HEK293 (cell line): ENCODE results near the gene IFNL3.
"Not testable (repeated sequence)": the region's sequence is repeated elsewhere in the genome, so short reads cannot be mapped to it uniquely, and the experiment has no call there.

Experiments used
- CTCF ChIA-PET: fragments of 350-600 bp; formaldehyde crosslinking; extraction: SDS; loops from one replicate; lab custom pipeline; 2021; ENCODE audit warnings: antibody characterized with exemption; lab: Yijun Ruan, JAX
- POLR2A ChIA-PET: fragments of 300-600 bp; formaldehyde crosslinking; extraction: SDS; loops from one replicate; lab custom pipeline; 2020; ENCODE audit warnings: antibody characterized with exemption, inconsistent platforms; lab: Yijun Ruan, JAX
- H3K27ac ChIP-seq: fragments of 200-500 bp; sonication (Bioruptor generic); 2 replicates; pipeline ENCODE4 v1.5.1; 2014; ENCODE audit warnings: low read depth, low read length, control low read depth, inconsistent platforms; ENCODE audit errors: extremely low read depth
- H3K36me3 ChIP-seq, 2 experiments: fragments of 200-500 bp in 1 of 2; sonication (Bioruptor generic) in 1 of 2; 1 replicate in 1 of 2; 2 replicates in 1 of 2; pipeline ENCODE4 v1.5.1; 2014 to 2017; ENCODE audit warnings: inconsistent platforms in 2 of 2, low read length in 2 of 2; ENCODE audit not compliant: control insufficient read depth in 2 of 2, insufficient read depth in 1 of 2
- H3K4me1 ChIP-seq: fragments of 200-500 bp; sonication (Bioruptor generic); 2 replicates; pipeline ENCODE4 v1.5.1; 2014; ENCODE audit warnings: mild to moderate bottlenecking, low read length, inconsistent platforms; ENCODE audit not compliant: control insufficient read depth, insufficient read depth
- H3K4me3 ChIP-seq: 2 replicates; pipeline ENCODE4 v1.5.1; 2011; ENCODE audit warnings: low read depth, mild to moderate bottlenecking, control low read depth, low read length, moderate library complexity
- H3K9me3 ChIP-seq: fragments of 200-500 bp; sonication (Bioruptor generic); 2 replicates; pipeline ENCODE4 v1.5.1; 2014; ENCODE audit warnings: low read depth, low read length, inconsistent platforms; ENCODE audit not compliant: control insufficient read depth, insufficient read depth
- REPIN1 ChIP-seq: fragments of 450-650 bp; formaldehyde crosslinking; IDR thresholded peaks from 2 replicates; pipeline ENCODE4 v1.5.1; 2017; ENCODE audit warnings: missing biosample characterization, missing genetic modification characterization, low read depth
- SP7 ChIP-seq: fragments of 450-650 bp; formaldehyde crosslinking; IDR thresholded peaks from 2 replicates; pipeline ENCODE4 v1.5.1; 2016; ENCODE audit warnings: missing biosample characterization, missing genetic modification characterization
- WT1 ChIP-seq: fragments of 450-650 bp; formaldehyde crosslinking; IDR thresholded peaks from 2 replicates; pipeline ENCODE4 v1.5.1; 2016; ENCODE audit warnings: missing biosample characterization, missing genetic modification characterization
- ZEB2 ChIP-seq: fragments of 450-650 bp; formaldehyde crosslinking; IDR thresholded peaks from 2 replicates; pipeline ENCODE4 v1.5.1; 2016; ENCODE audit warnings: missing biosample characterization, missing genetic modification characterization
- ZFP41 ChIP-seq: fragments of 450-650 bp; formaldehyde crosslinking; IDR thresholded peaks from 2 replicates; pipeline ENCODE4 v1.5.1; 2016; ENCODE audit warnings: missing biosample characterization, missing genetic modification characterization, borderline replicate concordance
- ZIC2 ChIP-seq: fragments of 450-650 bp; formaldehyde crosslinking; IDR thresholded peaks from 2 replicates; pipeline ENCODE4 v1.5.1; 2016; ENCODE audit warnings: missing biosample characterization, missing genetic modification characterization
- ZNF121 ChIP-seq: fragments of 450-650 bp; formaldehyde crosslinking; IDR thresholded peaks from 2 replicates; pipeline ENCODE4 v1.5.1; 2016; ENCODE audit warnings: missing biosample characterization, missing genetic modification characterization
- ZNF2 ChIP-seq: fragments of 450-650 bp; formaldehyde crosslinking; IDR thresholded peaks from 2 replicates; pipeline ENCODE4 v1.5.1; 2016; ENCODE audit warnings: missing biosample characterization, missing genetic modification characterization
- ZNF585B ChIP-seq: fragments of 450-650 bp; formaldehyde crosslinking; IDR thresholded peaks from 2 replicates; pipeline ENCODE4 v1.5.1; 2016; ENCODE audit warnings: missing biosample characterization, missing genetic modification characterization
- ZNF629 ChIP-seq: fragments of 450-650 bp; formaldehyde crosslinking; IDR thresholded peaks from 2 replicates; pipeline ENCODE4 v1.5.1; 2017; ENCODE audit warnings: missing biosample characterization, missing genetic modification characterization
- ZNF654 ChIP-seq: fragments of 450-650 bp; formaldehyde crosslinking; IDR thresholded peaks from 2 replicates; pipeline ENCODE4 v1.5.1; 2016; ENCODE audit warnings: low read depth, missing biosample characterization, missing genetic modification characterization
- ZNF76 ChIP-seq: fragments of 450-650 bp; formaldehyde crosslinking; IDR thresholded peaks from 2 replicates; pipeline ENCODE4; 2016; ENCODE audit warnings: low read depth, missing biosample characterization, missing genetic modification characterization, borderline replicate concordance
- ZNF768 ChIP-seq: fragments of 450-650 bp; formaldehyde crosslinking; IDR thresholded peaks from 2 replicates; pipeline ENCODE4 v1.5.1; 2018; ENCODE audit warnings: missing biosample characterization, mild to moderate bottlenecking, missing genetic modification characterization
- ZSCAN30 ChIP-seq: fragments of 450-650 bp; IDR thresholded peaks from 2 replicates; pipeline ENCODE4 v1.5.1; 2018; ENCODE audit warnings: missing biosample characterization, mild to moderate bottlenecking, missing genetic modification characterization, moderate library complexity
- TF ChIP-seq, protein P1 (sequence below): fragments of 450-650 bp; formaldehyde crosslinking; IDR thresholded peaks from 2 replicates; pipeline ENCODE4 v1.5.1; 2016; ENCODE audit warnings: missing biosample characterization, missing genetic modification characterization
- TF ChIP-seq, protein P2 (sequence below): fragments of 450-650 bp; formaldehyde crosslinking; IDR thresholded peaks from 2 replicates; pipeline ENCODE4 v1.5.1; 2016; ENCODE audit warnings: missing biosample characterization, missing genetic modification characterization
- TF ChIP-seq, protein P3 (sequence below): fragments of 450-650 bp; formaldehyde crosslinking; IDR thresholded peaks from 2 replicates; pipeline ENCODE4 v1.5.1; 2016; ENCODE audit warnings: missing biosample characterization, missing genetic modification characterization
- TF ChIP-seq, protein P4 (sequence below): fragments of 450-650 bp; formaldehyde crosslinking; conservative IDR thresholded peaks from 2 replicates; pipeline ENCODE4 v1.5.1; 2016; ENCODE audit warnings: low read depth, missing biosample characterization, missing genetic modification characterization
- TF ChIP-seq, protein P5 (sequence below): fragments of 450-650 bp; formaldehyde crosslinking; IDR thresholded peaks from 2 replicates; pipeline ENCODE4 v1.5.1; 2016; ENCODE audit warnings: missing biosample characterization, missing genetic modification characterization
- TF ChIP-seq, protein P6 (sequence below): fragments of 450-650 bp; IDR thresholded peaks from 2 replicates; pipeline ENCODE4 v1.5.1; 2018; ENCODE audit warnings: missing biosample characterization, mild to moderate bottlenecking, missing genetic modification characterization

Gene IFNL3

DNA sequence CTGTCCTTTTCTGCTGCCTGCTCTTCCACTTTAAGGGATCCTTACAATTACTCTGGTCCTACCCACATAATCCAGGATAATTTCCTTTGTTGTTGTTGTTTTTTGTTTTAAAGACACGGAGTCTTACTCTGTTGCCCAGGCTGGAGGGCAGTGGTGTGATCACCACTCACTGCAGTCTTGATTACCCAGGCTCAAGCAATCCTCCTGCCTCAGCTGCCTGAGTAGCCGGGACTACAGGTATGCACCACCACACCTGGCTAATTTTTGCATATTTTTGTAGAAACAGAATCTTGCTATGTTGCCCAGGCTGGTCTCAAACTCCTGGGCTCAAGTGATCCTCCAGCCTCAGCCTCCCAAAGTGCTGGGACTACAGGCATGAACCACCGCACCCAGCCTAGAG is 29.5 kb downstream of the IFNL3 start:
- H3K36me3 ChIP-seq, H3K4me1 ChIP-seq: not testable (repeated sequence)
- peak; percentile 60; the same call in 1 of the 2 replicates for TF ChIP-seq ZNF121
- TF ChIP-seq, all 188 proteins: peak for 1; not testable (repeated sequence) for 187
- H3K9me3 ChIP-seq, H3K27ac ChIP-seq, H3K4me3 ChIP-seq, POLR2A ChIA-PET: not testable (repeated sequence)
- CTCF ChIA-PET, result interaction anchor here (0.6 to 5.2 kb wide), 6 partner anchors 10 to 556 kb away, joined by 3 to 25 read pairs (median 4); partner anchors contain the start of gene SYCN

DNA sequence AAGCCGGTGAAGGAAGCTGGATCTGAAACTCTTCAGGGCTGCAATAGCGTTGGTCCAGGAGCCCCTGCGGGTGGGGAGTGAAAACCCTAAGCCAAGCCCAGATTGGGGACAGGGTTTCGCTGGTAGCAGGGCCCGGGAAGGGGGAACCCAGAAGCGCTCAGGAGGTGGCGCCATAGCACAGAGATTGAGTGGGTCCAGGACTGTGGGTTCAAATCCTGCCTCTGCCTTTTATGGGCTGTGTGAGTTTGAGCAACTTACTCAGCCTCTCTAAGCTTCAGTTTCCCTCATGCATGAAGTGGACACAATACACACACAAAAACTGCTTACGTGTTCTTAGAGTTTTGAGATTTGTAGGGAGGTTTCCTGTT is 32.4 kb downstream of the IFNL3 start:
- ChIA-PET CTCF (interaction anchor here (0.6 to 4.6 kb wide), 34 partner anchors 9 to 1052 kb away, joined by 3 to 36 read pairs (median 4); partner anchors contain the start of genes GMFG, MED29, PAF1 and SYCN), POLR2A (interaction anchor here (1.1 kb wide), 1 partner anchor 9 kb away, joined by 9 read pairs; no protein-coding TSS in a partner anchor)
- H3K27ac ChIP-seq, result no peak overlapping the region
- no peak overlapping the region for H3K4me3 ChIP-seq
- H3K9me3 ChIP-seq, result peaks cover 2% of the 10 kb centered on the region; the same call in 1 of the 2 replicates
- H3K36me3 ChIP-seq, result no peaks in the 10 kb centered on the region; a peak in 1 of 3 replicates
- H3K4me1 ChIP-seq, result no peaks in the 10 kb centered on the region
- no peak for TF ChIP-seq ZNF76 (tag by site-specific recombination)
- TF ChIP-seq, protein P1, sequence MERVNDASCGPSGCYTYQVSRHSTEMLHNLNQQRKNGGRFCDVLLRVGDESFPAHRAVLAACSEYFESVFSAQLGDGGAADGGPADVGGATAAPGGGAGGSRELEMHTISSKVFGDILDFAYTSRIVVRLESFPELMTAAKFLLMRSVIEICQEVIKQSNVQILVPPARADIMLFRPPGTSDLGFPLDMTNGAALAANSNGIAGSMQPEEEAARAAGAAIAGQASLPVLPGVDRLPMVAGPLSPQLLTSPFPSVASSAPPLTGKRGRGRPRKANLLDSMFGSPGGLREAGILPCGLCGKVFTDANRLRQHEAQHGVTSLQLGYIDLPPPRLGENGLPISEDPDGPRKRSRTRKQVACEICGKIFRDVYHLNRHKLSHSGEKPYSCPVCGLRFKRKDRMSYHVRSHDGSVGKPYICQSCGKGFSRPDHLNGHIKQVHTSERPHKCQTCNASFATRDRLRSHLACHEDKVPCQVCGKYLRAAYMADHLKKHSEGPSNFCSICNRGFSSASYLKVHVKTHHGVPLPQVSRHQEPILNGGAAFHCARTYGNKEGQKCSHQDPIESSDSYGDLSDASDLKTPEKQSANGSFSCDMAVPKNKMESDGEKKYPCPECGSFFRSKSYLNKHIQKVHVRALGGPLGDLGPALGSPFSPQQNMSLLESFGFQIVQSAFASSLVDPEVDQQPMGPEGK, result peak; percentile 23; the same call in 1 of the 2 replicates
- TF ChIP-seq, protein P2, sequence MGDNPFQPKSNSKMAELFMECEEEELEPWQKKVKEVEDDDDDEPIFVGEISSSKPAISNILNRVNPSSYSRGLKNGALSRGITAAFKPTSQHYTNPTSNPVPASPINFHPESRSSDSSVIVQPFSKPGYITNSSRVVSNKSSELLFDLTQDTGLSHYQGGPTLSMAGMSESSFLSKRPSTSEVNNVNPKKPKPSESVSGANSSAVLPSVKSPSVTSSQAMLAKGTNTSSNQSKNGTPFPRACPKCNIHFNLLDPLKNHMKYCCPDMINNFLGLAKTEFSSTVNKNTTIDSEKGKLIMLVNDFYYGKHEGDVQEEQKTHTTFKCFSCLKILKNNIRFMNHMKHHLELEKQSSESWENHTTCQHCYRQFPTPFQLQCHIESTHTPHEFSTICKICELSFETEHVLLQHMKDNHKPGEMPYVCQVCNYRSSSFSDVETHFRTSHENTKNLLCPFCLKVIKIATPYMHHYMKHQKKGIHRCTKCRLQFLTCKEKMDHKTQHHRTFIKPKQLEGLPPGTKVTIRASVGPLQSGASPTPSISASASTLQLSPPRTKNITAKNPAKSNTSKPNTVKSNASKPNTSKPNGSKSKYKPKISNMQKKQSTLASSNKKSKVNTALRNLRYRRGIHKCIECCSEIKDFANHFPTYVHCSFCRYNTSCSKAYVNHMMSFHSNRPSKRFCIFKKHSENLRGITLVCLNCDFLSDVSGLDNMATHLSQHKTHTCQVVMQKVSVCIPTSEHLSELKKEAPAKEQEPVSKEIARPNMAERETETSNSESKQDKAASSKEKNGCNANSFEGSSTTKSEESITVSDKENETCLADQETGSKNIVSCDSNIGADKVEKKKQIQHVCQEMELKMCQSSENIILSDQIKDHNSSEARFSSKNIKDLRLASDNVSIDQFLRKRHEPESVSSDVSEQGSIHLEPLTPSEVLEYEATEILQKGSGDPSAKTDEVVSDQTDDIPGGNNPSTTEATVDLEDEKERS, result 0 out of 2 replicates have a peak, but pooled peaks have one; percentile 65
- no peak for TF ChIP-seq ZIC2 (tag by site-specific recombination)
- TF ChIP-seq ZFP41 (tag by site-specific recombination), result no peak
- TF ChIP-seq, protein P3, sequence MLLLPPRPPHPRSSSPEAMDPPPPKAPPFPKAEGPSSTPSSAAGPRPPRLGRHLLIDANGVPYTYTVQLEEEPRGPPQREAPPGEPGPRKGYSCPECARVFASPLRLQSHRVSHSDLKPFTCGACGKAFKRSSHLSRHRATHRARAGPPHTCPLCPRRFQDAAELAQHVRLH (tag by site-specific recombination), result peak; percentile 97
- peak; percentile 47; the same call in 1 of the 2 replicates for TF ChIP-seq SP7
- TF ChIP-seq ZNF2 (tag by site-specific recombination), result 0 out of 2 replicates have a peak, but pooled peaks have one; percentile 31
- TF ChIP-seq ZEB2, result peak; percentile 27; the same call in 1 of the 2 replicates
- TF ChIP-seq, protein P4, sequence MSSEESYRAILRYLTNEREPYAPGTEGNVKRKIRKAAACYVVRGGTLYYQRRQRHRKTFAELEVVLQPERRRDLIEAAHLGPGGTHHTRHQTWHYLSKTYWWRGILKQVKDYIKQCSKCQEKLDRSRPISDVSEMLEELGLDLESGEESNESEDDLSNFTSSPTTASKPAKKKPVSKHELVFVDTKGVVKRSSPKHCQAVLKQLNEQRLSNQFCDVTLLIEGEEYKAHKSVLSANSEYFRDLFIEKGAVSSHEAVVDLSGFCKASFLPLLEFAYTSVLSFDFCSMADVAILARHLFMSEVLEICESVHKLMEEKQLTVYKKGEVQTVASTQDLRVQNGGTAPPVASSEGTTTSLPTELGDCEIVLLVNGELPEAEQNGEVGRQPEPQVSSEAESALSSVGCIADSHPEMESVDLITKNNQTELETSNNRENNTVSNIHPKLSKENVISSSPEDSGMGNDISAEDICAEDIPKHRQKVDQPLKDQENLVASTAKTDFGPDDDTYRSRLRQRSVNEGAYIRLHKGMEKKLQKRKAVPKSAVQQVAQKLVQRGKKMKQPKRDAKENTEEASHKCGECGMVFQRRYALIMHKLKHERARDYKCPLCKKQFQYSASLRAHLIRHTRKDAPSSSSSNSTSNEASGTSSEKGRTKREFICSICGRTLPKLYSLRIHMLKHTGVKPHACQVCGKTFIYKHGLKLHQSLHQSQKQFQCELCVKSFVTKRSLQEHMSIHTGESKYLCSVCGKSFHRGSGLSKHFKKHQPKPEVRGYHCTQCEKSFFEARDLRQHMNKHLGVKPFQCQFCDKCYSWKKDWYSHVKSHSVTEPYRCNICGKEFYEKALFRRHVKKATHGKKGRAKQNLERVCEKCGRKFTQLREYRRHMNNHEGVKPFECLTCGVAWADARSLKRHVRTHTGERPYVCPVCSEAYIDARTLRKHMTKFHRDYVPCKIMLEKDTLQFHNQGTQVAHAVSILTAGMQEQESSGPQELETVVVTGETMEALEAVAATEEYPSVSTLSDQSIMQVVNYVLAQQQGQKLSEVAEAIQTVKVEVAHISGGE, result no peak
- TF ChIP-seq, protein P5, sequence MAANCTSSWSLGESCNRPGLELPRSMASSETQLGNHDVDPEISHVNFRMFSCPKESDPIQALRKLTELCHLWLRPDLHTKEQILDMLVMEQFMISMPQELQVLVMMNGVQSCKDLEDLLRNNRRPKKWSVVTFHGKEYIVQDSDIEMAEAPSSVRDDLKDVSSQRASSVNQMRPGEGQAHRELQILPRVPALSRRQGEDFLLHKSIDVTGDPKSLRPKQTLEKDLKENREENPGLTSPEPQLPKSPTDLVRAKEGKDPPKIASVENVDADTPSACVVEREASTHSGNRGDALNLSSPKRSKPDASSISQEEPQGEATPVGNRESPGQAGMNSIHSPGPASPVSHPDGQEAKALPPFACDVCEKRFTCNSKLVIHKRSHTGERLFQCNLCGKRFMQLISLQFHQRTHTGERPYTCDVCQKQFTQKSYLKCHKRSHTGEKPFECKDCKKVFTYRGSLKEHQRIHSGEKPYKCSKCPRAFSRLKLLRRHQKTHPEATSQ (tag by site-specific recombination), result peak; percentile 53; the same call in 1 of the 2 replicates
- peak; percentile 71 for TF ChIP-seq ZSCAN30 (tag by site-specific recombination)
- peak; percentile 96; the same call in 1 of the 2 replicates for TF ChIP-seq ZNF768 (tag by site-specific recombination)
- no peak for TF ChIP-seq ZNF585B (tag by site-specific recombination)
- TF ChIP-seq, protein P6, sequence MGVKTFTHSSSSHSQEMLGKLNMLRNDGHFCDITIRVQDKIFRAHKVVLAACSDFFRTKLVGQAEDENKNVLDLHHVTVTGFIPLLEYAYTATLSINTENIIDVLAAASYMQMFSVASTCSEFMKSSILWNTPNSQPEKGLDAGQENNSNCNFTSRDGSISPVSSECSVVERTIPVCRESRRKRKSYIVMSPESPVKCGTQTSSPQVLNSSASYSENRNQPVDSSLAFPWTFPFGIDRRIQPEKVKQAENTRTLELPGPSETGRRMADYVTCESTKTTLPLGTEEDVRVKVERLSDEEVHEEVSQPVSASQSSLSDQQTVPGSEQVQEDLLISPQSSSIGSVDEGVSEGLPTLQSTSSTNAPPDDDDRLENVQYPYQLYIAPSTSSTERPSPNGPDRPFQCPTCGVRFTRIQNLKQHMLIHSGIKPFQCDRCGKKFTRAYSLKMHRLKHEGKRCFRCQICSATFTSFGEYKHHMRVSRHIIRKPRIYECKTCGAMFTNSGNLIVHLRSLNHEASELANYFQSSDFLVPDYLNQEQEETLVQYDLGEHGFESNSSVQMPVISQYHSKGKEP (tag by site-specific recombination), result no peak
- peak; percentile 24; the same call in 1 of the 2 replicates for TF ChIP-seq WT1 (tag by site-specific recombination)
- peak; percentile 98 for TF ChIP-seq ZNF654
- 0 out of 2 replicates have a peak, but pooled peaks have one; percentile 70 for TF ChIP-seq REPIN1 (tag by site-specific recombination)
- 0 out of 2 replicates have a peak, but pooled peaks have one; percentile 30 for TF ChIP-seq ZNF629 (tag by site-specific recombination)
